ENCODE data around the gene PDE8B. TPM values are rescaled to one million over a fixed set of nuclear protein-coding genes. Genes with fewer than 3 reads are reported as not detected.
A peak's percentile ranks its signal among the peaks of the same experiment; 100 is the strongest.

Gene PDE8B
- total RNA-seq, 1 donor from 2014 or later: under 0.01 TPM

GRCh38 chr5:77360381-77360780, 149.9 kb downstream of the PDE8B start:
- no peaks in the 10 kb centered on the region for H3K36me3 ChIP-seq (ENCODE audit: control insufficient read depth, insufficient read depth, low read length)
- TF ChIP-seq CTCF (IDR thresholded peaks at IDR 0.05; ENCODE audit: insufficient read depth, low read length, severe bottlenecking): no peak
- FAIRE-seq: no peak
- DNase-seq (ENCODE audit: low read depth): no peak
- no peak overlapping the region for H3K4me3 ChIP-seq (ENCODE audit: low read depth, low read length)
- H3K27me3 ChIP-seq (ENCODE audit: control insufficient read depth, insufficient read depth, low read length): no peaks in the 10 kb centered on the region

GRCh38 chr5:77360973-77361372, 150.5 kb downstream of the PDE8B start:
- TF ChIP-seq CTCF (IDR thresholded peaks at IDR 0.05; ENCODE audit: insufficient read depth, low read length, severe bottlenecking): no peak
- FAIRE-seq (no peak), DNase-seq (ENCODE audit: low read depth) (no peak)
- no peak overlapping the region for H3K4me3 ChIP-seq (ENCODE audit: low read depth, low read length)
- H3K36me3 ChIP-seq (ENCODE audit: control insufficient read depth, insufficient read depth, low read length): no peaks in the 10 kb centered on the region
- H3K27me3 ChIP-seq (ENCODE audit: control insufficient read depth, insufficient read depth, low read length): peaks cover 1% of the 10 kb centered on the region

- FAIRE-seq (no peak), DNase-seq (ENCODE audit: low read depth) (no peak)
- TF ChIP-seq CTCF (IDR thresholded peaks at IDR 0.05; ENCODE audit: insufficient read depth, low read length, severe bottlenecking): no peak
- no peak overlapping the region for H3K4me3 ChIP-seq (ENCODE audit: low read depth, low read length)
- H3K36me3 ChIP-seq (ENCODE audit: control insufficient read depth, insufficient read depth, low read length): no peaks in the 10 kb centered on the region
- peaks cover 1% of the 10 kb centered on the region for H3K27me3 ChIP-seq (ENCODE audit: control insufficient read depth, insufficient read depth, low read length)
Observed at GRCh38 chr5:77366717-77367500, 156.4 kb downstream of the PDE8B start.

GRCh38 chr5:77367741-77368140, 157.3 kb downstream of the PDE8B start:
- FAIRE-seq: no peak
- TF ChIP-seq CTCF (IDR thresholded peaks at IDR 0.05; ENCODE audit: insufficient read depth, low read length, severe bottlenecking): no peak
- Histone ChIP-seq H3K4me3 (ENCODE audit: low read depth, low read length) (no peak overlapping the region), H3K36me3 (ENCODE audit: control insufficient read depth, insufficient read depth, low read length) (no peaks in the 10 kb centered on the region), H3K27me3 (ENCODE audit: control insufficient read depth, insufficient read depth, low read length) (peaks cover 1% of the 10 kb centered on the region)
- DNase-seq (ENCODE audit: low read depth): peak; percentile 43

- no peak for FAIRE-seq
- Histone ChIP-seq H3K4me3 (ENCODE audit: low read depth, low read length) (no peak overlapping the region), H3K27me3 (ENCODE audit: control insufficient read depth, insufficient read depth, low read length) (peaks cover 1% of the 10 kb centered on the region), H3K36me3 (ENCODE audit: control insufficient read depth, insufficient read depth, low read length) (no peaks in the 10 kb centered on the region)
- TF ChIP-seq CTCF (IDR thresholded peaks at IDR 0.05; ENCODE audit: insufficient read depth, low read length, severe bottlenecking): no peak
- no peak for DNase-seq (ENCODE audit: low read depth)
Observed at GRCh38 chr5:77368367-77368766, 157.9 kb downstream of the PDE8B start.

- no peak for DNase-seq (ENCODE audit: low read depth)
- H3K4me3 ChIP-seq (ENCODE audit: low read depth, low read length): no peak overlapping the region
- peaks cover 1% of the 10 kb centered on the region for H3K27me3 ChIP-seq (ENCODE audit: control insufficient read depth, insufficient read depth, low read length)
- no peak for FAIRE-seq
- no peak for TF ChIP-seq CTCF (IDR thresholded peaks at IDR 0.05; ENCODE audit: insufficient read depth, low read length, severe bottlenecking)
- H3K36me3 ChIP-seq (ENCODE audit: control insufficient read depth, insufficient read depth, low read length): no peaks in the 10 kb centered on the region
Observed at GRCh38 chr5:77369566-77369965, 159.1 kb downstream of the PDE8B start.
